Sigmoid colon (tissue), 7 donors: ENCODE results near the gene MR1. TPM values are rescaled to one million over a fixed set of nuclear protein-coding genes. Genes with fewer than 3 reads are reported as not detected.
"Not testable (repeated sequence)": the region's sequence is repeated elsewhere in the genome, so short reads cannot be mapped to it uniquely, and the experiment has no call there.

Experiments
- DNase-seq: peaks from one replicate; pipeline ENCODE4 v3.0.0-alpha.2; 2019
- H3K27ac ChIP-seq, 4 donors: fragments of 200-600 bp; sonication (generic); one replicate each; pipeline ENCODE4 v1.5.1; 2016 to 2019; ENCODE audit warnings: mild to moderate bottlenecking in 1 of 4
- H3K27me3 ChIP-seq, 3 donors: fragments of 200-600 bp; sonication (generic); one replicate each; pipeline ENCODE4 v1.5.1; 2019; ENCODE audit warnings: mild to moderate bottlenecking in 1 of 3
- H3K36me3 ChIP-seq, 4 donors: fragments of 200-600 bp; sonication (generic); one replicate each; pipeline ENCODE4 v1.5.1; 2016 to 2019
- H3K4me1 ChIP-seq, 4 donors: fragments of 200-600 bp; sonication (generic); one replicate each; pipeline ENCODE4 v1.5.1; 2017 to 2019
- H3K4me3 ChIP-seq, 4 donors: fragments of 200-600 bp; sonication (generic); one replicate each; pipeline ENCODE4 v1.5.1; 2017 to 2019; ENCODE audit warnings: mild to moderate bottlenecking in 2 of 4, moderate library complexity in 1 of 4
- H3K9me3 ChIP-seq, 4 donors: fragments of 200-600 bp in 3 of 4; sonication (generic) in 3 of 4; one replicate each; pipeline versions ENCODE4 v1.5.1 to v1.6.1; 2013 to 2019
- EP300 ChIP-seq, 4 donors: sonication (generic); formaldehyde crosslinking; IDR thresholded peaks; one replicate each; pipeline ENCODE4 v1.6.1; 2017; ENCODE audit warnings: antibody characterized with exemption in 4 of 4
- POLR2A ChIP-seq, 2 donors: fragments of 450-650 bp; IDR thresholded peaks; one replicate each; pipeline ENCODE4 v1.6.1; 2016; ENCODE audit warnings: antibody characterized with exemption in 2 of 2, mild to moderate bottlenecking in 2 of 2, moderate library complexity in 2 of 2
- POLR2AphosphoS5 ChIP-seq, 4 donors: sonication (generic); formaldehyde crosslinking; IDR thresholded peaks; one replicate each; pipeline ENCODE4 v1.6.1; 2017; ENCODE audit warnings: antibody characterized with exemption in 4 of 4
- WGBS, 2 donors: extraction: QIAGEN DNeasy Blood & Tissue Kit; methylation state at CpG; one replicate each; pipeline ENCODE4 v1.1.7; 2013; 5-methylcytosine and 5-hydroxymethylcytosine counted together
- intact Hi-C: fragments of 100-400 bp; cut with DNase I; formaldehyde crosslinking; loops from one replicate; pipeline ENCODE4 v1.15.1; 2023
- polyA plus RNA-seq, 3 donors: library from polyadenylated mRNA; stranded (reverse); fragments of 200-250 nt; gene quantifications; one replicate each; pipeline ENCODE4 v1.2.3, GENCODE V29; 2013
- total RNA-seq, 4 donors: library from RNA; depleted of rRNA; stranded (reverse); fragments of >200 nt; gene quantifications; one replicate each; pipeline ENCODE4 v1.1.0, GENCODE V29; 2016
- TF ChIP-seq, protein P1 (sequence below), 4 experiments: fragments of 450-650 bp in 3 of 4; fragments of 200-600 bp in 1 of 4; IDR thresholded peaks; one replicate each; pipeline ENCODE4 v1.5.1; 2016 to 2019; ENCODE audit warnings: antibody characterized with exemption in 4 of 4, mild to moderate bottlenecking in 3 of 4, moderate library complexity in 2 of 4
- donor health status: healthy with polysubstance abuse.
- donor health status: Bipolar disorder and iron deficiency.
- donor health status: healthy.

Gene MR1
- total and polyA plus RNA-seq, 7 donors, result 1.8 to 12.2 (median 10.3) TPM

DNA sequence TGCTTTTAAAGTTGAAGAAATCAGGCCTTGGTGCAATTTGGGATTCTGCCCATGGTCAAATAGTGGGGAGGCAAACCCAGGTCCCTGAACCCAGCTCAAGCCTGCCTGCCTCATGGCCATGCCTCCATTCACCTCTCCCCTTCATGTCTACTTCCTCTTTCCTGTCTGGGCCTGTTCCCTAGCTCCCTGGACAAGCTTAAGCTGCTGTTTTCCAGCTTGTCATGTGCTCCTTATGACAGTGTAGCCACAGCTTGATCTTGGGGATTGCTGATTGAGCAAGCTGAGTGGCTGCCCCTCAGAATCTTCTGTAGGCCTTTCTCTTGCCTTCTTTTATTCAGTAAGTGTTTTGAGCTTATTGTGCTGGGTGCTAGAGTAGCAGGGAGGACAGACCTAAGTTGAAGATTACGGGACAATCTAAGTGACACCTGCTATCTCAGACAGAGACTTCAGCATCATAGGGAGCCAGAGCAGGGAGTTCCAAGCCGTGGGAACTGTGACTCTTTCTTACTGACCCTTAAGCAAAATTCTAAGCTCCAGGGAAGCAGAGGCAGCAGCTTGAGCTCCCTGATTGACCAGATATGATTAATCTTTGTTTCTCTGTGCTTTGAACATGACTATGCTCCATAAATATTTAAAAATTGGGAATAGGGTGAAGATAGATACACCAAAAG lies 520 bp upstream of the MR1 start:
- Histone ChIP-seq H3K4me3 (peak overlapping the region; percentile 36 to 52 (median 49)), H3K27me3 (no peaks in the 10 kb centered on the region), H3K36me3 (no peaks in the 10 kb centered on the region), H3K9me3 (no peaks in the 10 kb centered on the region), H3K27ac (peak overlapping the region; percentile 88 to 92 (median 92)), H3K4me1 (peaks cover 0 to 44% (median 27%) of the 10 kb centered on the region in 4 donors)
- intact Hi-C loops, result loop anchor here (2.0 to 10.0 kb wide), 2 partner anchors 56 to 528 kb away; partner anchors contain the start of genes ACBD6 and IER5
- WGBS, 2 donors, result 33 to 43% methylated on average over 2 of the region's 2 CpGs
- DNase-seq, result peak; percentile 81
- no peak for TF ChIP-seq POLR2A (IDR thresholded peaks at IDR 0.05)
- TF ChIP-seq POLR2AphosphoS5 (IDR thresholded peaks at IDR 0.05), result peak in 2 of 4 donors; percentile 53 to 63

DNA sequence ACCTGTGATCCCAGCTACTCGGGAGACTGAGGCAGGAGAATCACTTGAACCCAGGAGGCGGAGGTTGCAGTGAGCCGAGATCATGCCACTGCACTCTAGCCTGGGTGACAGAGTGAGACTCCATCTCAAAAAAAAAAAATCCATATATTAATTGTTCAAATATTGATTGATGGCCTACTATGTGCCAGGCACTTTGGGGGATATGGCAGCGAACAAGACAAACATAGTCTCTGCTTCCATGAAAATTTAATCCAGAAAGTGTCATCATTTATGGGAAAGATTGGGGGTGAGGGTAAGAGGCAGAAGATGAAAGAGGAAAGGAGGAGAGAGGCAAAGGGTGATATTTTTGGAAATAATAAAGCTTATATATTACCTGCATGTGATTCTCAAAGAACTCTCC lies 1.4 kb downstream of the MR1 start:
- not testable (repeated sequence) for DNase-seq, H3K36me3 ChIP-seq, H3K27me3 ChIP-seq, H3K9me3 ChIP-seq, H3K27ac ChIP-seq, H3K4me3 ChIP-seq
- H3K4me1 ChIP-seq, result peaks cover 0 to 48% (median 28%) of the 10 kb centered on the region in 4 donors
- 95% methylated on average over 4 of the region's 4 CpGs for WGBS, 2 donors
- intact Hi-C loops, result loop anchor here (10.0 kb wide), 1 partner anchor 530 kb away; the partner anchor contains the start of gene ACBD6

DNA sequence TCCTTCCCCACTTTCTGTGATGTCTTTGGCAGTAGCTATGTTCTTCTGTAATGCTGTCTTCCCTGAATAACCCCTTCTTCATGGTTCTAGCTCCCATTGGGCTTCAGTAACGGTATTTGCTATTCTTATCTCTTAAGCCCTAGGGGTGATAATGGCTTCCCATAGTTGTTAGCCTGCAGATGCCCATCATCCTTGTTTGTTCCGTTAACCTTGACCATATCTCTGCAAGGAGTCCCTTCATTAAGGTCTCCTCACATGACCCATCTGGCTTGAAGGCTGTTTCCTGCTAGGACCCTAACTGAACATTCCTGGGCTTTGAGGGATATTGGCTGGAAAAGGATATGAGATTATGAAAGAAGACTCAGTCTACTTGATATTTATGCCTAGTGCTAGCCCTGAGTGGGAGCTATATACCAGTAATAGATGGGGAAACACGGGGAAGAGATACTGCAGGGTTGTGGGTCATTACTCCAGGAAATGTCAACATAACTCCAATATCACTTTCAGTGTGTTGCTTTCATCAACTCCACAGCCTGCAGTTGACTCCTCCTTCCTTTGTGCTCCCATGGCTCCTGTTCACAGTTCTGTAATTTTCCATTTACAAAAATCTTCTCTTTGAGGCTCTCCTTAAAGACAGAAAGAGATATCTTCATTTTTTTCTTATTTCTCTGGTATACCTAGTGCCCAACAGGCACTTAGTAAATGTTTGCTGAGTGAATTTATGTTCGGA lies 2.5 kb downstream of the MR1 start:
- Histone ChIP-seq H3K27me3 (no peaks in the 10 kb centered on the region), H3K27ac (peak overlapping the region in 1 of 4 donors; percentile 12), H3K4me3 (no peak overlapping the region), H3K4me1 (peaks cover 0 to 57% (median 30%) of the 10 kb centered on the region in 4 donors), H3K36me3 (peaks cover 0 to 5% (median 0%) of the 10 kb centered on the region in 4 donors), H3K9me3 (no peaks in the 10 kb centered on the region)
- no peak for DNase-seq
- WGBS, 2 donors, result 86 to 88% methylated on average over 4 of the region's 4 CpGs
- intact Hi-C loops, result loop anchor here (10.0 kb wide), 1 partner anchor 531 kb away; the partner anchor contains the start of gene ACBD6
- TF ChIP-seq, protein P1, sequence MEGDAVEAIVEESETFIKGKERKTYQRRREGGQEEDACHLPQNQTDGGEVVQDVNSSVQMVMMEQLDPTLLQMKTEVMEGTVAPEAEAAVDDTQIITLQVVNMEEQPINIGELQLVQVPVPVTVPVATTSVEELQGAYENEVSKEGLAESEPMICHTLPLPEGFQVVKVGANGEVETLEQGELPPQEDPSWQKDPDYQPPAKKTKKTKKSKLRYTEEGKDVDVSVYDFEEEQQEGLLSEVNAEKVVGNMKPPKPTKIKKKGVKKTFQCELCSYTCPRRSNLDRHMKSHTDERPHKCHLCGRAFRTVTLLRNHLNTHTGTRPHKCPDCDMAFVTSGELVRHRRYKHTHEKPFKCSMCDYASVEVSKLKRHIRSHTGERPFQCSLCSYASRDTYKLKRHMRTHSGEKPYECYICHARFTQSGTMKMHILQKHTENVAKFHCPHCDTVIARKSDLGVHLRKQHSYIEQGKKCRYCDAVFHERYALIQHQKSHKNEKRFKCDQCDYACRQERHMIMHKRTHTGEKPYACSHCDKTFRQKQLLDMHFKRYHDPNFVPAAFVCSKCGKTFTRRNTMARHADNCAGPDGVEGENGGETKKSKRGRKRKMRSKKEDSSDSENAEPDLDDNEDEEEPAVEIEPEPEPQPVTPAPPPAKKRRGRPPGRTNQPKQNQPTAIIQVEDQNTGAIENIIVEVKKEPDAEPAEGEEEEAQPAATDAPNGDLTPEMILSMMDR (IDR thresholded peaks at IDR 0.05), result no peak
- TF ChIP-seq EP300 (IDR thresholded peaks at IDR 0.05) (no peak), POLR2A (IDR thresholded peaks at IDR 0.05) (no peak), POLR2AphosphoS5 (IDR thresholded peaks at IDR 0.05) (no peak)

DNA sequence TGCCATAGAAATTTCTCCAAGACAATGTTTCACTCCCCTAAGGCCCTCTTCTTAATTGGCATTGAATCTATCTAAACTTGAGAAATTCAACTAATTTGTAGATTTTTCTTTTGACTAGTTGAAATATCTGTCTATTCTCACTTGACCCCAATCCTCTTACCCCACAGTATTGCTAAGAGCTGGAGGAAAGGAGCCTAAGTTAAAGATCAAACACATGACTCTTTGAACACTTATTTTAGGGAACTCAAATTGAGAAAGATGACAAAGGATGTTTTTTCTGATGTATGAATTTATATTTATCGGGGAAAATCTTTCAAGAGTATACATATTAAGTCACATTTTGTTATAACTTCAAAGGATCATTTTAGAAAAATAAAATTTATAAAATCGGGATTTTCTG lies 3.6 kb downstream of the MR1 start:
- Histone ChIP-seq H3K27me3 (no peaks in the 10 kb centered on the region), H3K36me3 (peaks cover 0 to 5% (median 0%) of the 10 kb centered on the region in 4 donors), H3K4me1 (peaks cover 0 to 61% (median 33%) of the 10 kb centered on the region in 4 donors), H3K4me3 (no peak overlapping the region), H3K9me3 (no peaks in the 10 kb centered on the region), H3K27ac (no peak overlapping the region)
- DNase-seq, result no peak
- TF ChIP-seq, protein P1 (IDR thresholded peaks at IDR 0.05), result no peak
- TF ChIP-seq EP300 (IDR thresholded peaks at IDR 0.05) (no peak), POLR2AphosphoS5 (IDR thresholded peaks at IDR 0.05) (no peak), POLR2A (IDR thresholded peaks at IDR 0.05) (no peak)
- WGBS, 2 donors, result 92 to 95% methylated on average over 2 of the region's 2 CpGs
- intact Hi-C loops, result loop anchor here (10.0 kb wide), 1 partner anchor 533 kb away; the partner anchor contains the start of gene ACBD6

DNA sequence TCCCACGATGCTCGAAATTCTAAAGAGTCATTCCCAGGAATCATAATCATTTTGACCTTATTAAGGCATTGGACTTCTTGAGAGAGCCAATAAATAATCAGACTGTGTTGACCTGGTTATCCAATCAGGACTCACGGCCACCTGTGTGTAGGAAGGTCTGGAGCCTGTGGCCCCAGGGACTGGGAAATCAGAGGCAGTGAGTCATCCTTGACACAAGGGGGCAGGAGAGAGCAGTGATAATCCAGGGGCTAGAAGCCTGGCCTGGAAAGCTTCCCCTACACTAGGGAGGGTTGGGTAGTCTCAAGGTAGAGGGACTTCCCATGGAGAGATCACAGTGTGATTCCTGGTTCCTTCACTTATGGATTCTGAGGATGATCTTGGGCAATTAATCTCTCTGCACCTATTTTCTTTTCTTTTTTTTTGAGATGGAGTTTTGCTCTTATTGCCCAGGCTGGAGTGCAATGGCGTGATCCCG lies 4.7 kb downstream of the MR1 start:
- 85 to 88% methylated on average over 5 of the region's 5 CpGs for WGBS, 2 donors
- H3K9me3 ChIP-seq, result no peaks in the 10 kb centered on the region
- H3K4me3 ChIP-seq, result no peak overlapping the region
- H3K36me3 ChIP-seq, result peaks cover 0 to 5% (median 0%) of the 10 kb centered on the region in 4 donors
- no peak overlapping the region for H3K27ac ChIP-seq
- DNase-seq, result peak; percentile 73
- intact Hi-C loops, result loop anchor here (1.0 to 10.0 kb wide), 2 partner anchors 104 to 534 kb away; partner anchors contain the start of gene ACBD6
- peaks cover 0 to 56% (median 23%) of the 10 kb centered on the region in 4 donors for H3K4me1 ChIP-seq
- TF ChIP-seq POLR2AphosphoS5 (IDR thresholded peaks at IDR 0.05), result no peak
- TF ChIP-seq, protein P1 (IDR thresholded peaks at IDR 0.05), result peak; percentile 53 to 75 (median 68)
- no peaks in the 10 kb centered on the region for H3K27me3 ChIP-seq
